Calu3 (cell line): Measurements from ENCODE around the gene AVPR1A. TPM values are rescaled to one million over a fixed set of nuclear protein-coding genes. Genes with fewer than 3 reads are reported as not detected.
A peak's percentile ranks its signal among the peaks of the same experiment; 100 is the strongest.
"Not testable (repeated sequence)": the region's sequence is repeated elsewhere in the genome, so short reads cannot be mapped to it uniquely, and the experiment has no call there.

Source experiments
- Bru-seq: library from RNA; stranded (reverse); fragments of 400-500 nt; gene quantifications from one replicate; lab custom pipeline; 2021; lab: Mats Ljungman, UMichigan
- BruChase-seq, 2 experiments: library from RNA; stranded (reverse); fragments of 400-500 nt; gene quantifications; one replicate each; lab custom pipeline; 2021; lab: Mats Ljungman, UMichigan
- BruUV-seq: library from RNA; stranded (reverse); fragments of 400-500 nt; replicated peaks from 2 replicates; lab custom pipeline; 2021; lab: Mats Ljungman, UMichigan
- CTCF ChIA-PET: fragments of 300-600 bp; sonication (Branson Sonifier 250); formaldehyde crosslinking; loops from one replicate; lab custom pipeline; 2022; ENCODE audit warnings: antibody characterized with exemption; lab: Charles Lee
- DNase-seq: peaks from one replicate; pipeline ENCODE4 v3.0.0; 2022
- H3K27ac Mint-ChIP-seq: one replicate; pipeline ENCODE4 v1.8.0; 2022; ENCODE audit warnings: mixed read lengths; ENCODE audit not compliant: unreplicated experiment
- H3K27me3 Mint-ChIP-seq: one replicate; pipeline ENCODE4 v1.8.0; 2022; ENCODE audit warnings: mixed read lengths; ENCODE audit not compliant: unreplicated experiment
- H3K36me3 Mint-ChIP-seq: one replicate; pipeline ENCODE4 v1.8.0; 2022; ENCODE audit warnings: mild to moderate bottlenecking, moderate library complexity, mixed read lengths; ENCODE audit not compliant: insufficient read depth, unreplicated experiment
- H3K4me1 Mint-ChIP-seq: one replicate; pipeline ENCODE4 v1.8.0; 2022; ENCODE audit warnings: mild to moderate bottlenecking, low read depth, mixed read lengths; ENCODE audit not compliant: unreplicated experiment
- H3K4me3 Mint-ChIP-seq: one replicate; pipeline ENCODE4 v1.8.0; 2022; ENCODE audit warnings: mild to moderate bottlenecking, low read depth, moderate library complexity, mixed read lengths; ENCODE audit not compliant: unreplicated experiment
- H3K9me3 Mint-ChIP-seq: one replicate; pipeline ENCODE4 v1.8.0; 2022; ENCODE audit warnings: low read depth, mixed read lengths; ENCODE audit not compliant: unreplicated experiment
- intact Hi-C: fragments of 100-400 bp; cut with micrococcal nuclease; formaldehyde crosslinking; loops from one replicate; pipeline ENCODE4 v1.10.0; 2022; ENCODE audit not compliant: unreplicated experiment
- long read RNA-seq: library from polyadenylated mRNA; stranded (forward); transcript quantifications from one replicate; pipeline ENCODE4 v2.0.0, GENCODE V29; 2022
- total RNA-seq: library from RNA; stranded (reverse); gene quantifications from 2 replicates; pipeline ENCODE4 v1.2.3, GENCODE V29; 2022
- TF ChIP-seq, protein P1 (sequence below): fragments of 200-600 bp; IDR thresholded peaks from one replicate; pipeline ENCODE4 v1.8.0; 2022; ENCODE audit warnings: antibody characterized with exemption; ENCODE audit not compliant: unreplicated experiment

Gene AVPR1A
- total RNA-seq (0.66 and 0.98 TPM in 2 replicates), Bru-seq, nascent RNA (percentile 26 among the genes with signal in this experiment), BruChase-seq, experiment 1, labeled RNA remaining after a 6-hour chase (percentile 44 among the genes with signal in this experiment), BruChase-seq, experiment 2, labeled RNA remaining after a 2-hour chase (percentile 44 among the genes with signal in this experiment)
- long read RNA-seq, result 0 reads

DNA sequence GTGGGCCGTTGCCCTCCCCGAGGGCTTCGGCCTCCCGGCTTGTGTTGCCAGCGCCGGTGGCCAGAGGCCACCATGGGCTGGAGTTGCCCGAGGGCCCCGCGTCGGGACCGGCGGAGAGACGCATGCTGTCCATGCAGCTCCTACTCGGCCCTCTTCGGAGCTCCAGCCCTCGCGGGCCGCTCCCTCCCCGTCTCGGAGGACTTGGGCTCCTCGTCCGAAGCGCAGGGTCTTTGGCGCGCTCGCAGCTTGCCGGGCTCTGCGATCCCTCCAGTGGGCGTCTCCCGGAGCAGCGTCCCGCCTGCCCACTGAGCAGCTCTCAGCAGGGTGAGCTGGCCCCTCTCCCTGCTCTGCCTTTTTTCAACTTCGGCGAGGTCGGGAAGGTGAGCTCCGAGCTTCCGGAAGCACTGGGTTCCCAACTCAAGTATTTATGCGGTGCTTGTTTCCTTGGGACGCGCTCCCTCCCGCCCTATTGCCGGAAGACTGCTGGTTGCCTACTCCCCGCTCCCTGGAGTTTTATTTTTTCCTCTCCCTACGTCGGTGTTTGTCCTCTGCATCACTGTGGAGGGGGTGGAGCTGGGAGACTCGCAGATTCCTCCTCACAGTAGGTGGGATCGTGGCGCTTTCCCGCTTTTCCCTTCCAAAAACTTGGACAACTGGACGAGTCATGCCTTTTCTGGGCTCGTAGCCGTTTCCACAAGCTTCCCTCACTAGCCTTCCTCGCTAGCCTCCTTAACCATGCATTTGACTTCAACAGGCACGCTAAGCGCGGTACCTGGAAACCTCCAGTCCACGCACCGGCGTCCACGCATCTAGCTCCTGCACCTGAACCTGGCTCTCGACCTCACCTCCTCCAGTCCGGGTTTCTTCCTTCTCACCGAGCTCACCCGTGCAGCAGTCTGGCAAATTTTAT lies at the start of gene AVPR1A:
Gene AVPR1A, minus strand, starts transcription at position 489 of the 910 bp plus-strand sequence. Its CDS starts 365 bp downstream, at position 124.
- Mint-ChIP-seq H3K4me3 (peak within 1 kb of the TSS; percentile 81), H3K4me1 (peaks cover 8% of the 10 kb centered on the region), H3K27me3 (no peaks in the 10 kb centered on the region), H3K27ac (peak within 1 kb of the TSS; percentile 4), H3K9me3 (peaks cover 2% of the 10 kb centered on the region), H3K36me3 (peaks cover 15% of the 10 kb centered on the region)
- CTCF ChIA-PET, result interaction anchor here (1.0 to 2.4 kb wide), 8 partner anchors 9 to 251 kb away, joined by 3 to 20 read pairs (median 4); no protein-coding TSS in a partner anchor
- intact Hi-C loops, result loop anchor here (5.0 kb wide), 1 partner anchor 651 kb away; no protein-coding TSS in a partner anchor
- peak; percentile 56 for DNase-seq
- no TSS peak for BruUV-seq
- TF ChIP-seq, protein P1, sequence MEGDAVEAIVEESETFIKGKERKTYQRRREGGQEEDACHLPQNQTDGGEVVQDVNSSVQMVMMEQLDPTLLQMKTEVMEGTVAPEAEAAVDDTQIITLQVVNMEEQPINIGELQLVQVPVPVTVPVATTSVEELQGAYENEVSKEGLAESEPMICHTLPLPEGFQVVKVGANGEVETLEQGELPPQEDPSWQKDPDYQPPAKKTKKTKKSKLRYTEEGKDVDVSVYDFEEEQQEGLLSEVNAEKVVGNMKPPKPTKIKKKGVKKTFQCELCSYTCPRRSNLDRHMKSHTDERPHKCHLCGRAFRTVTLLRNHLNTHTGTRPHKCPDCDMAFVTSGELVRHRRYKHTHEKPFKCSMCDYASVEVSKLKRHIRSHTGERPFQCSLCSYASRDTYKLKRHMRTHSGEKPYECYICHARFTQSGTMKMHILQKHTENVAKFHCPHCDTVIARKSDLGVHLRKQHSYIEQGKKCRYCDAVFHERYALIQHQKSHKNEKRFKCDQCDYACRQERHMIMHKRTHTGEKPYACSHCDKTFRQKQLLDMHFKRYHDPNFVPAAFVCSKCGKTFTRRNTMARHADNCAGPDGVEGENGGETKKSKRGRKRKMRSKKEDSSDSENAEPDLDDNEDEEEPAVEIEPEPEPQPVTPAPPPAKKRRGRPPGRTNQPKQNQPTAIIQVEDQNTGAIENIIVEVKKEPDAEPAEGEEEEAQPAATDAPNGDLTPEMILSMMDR, result no peak

DNA sequence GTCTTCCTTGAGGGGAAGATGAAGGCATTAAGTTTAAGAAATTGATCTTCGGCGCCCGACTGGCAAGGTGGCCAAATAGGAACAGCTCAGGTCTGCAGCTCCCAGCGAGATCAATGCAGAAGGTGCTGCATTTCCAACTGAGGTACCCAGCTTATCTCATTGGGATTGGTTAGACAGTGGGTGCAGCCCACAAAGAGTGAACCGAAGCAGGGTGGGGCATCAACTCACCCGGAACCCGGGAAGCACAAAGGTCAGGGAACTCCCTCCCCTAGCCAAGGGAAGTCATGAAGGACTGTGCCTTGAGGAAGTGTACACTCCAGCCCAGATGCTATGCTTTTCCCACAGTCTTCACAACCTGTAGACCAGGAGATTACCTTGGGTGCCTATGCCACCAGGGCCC lies 45.2 kb upstream of the AVPR1A start:
- BruUV-seq, result no TSS peak
- peaks cover 13% of the 10 kb centered on the region for H3K27me3 Mint-ChIP-seq
- peaks cover 11% of the 10 kb centered on the region for H3K4me1 Mint-ChIP-seq
- TF ChIP-seq, protein P1, result no peak
- no peak overlapping the region for H3K27ac Mint-ChIP-seq
- peaks cover 8% of the 10 kb centered on the region for H3K9me3 Mint-ChIP-seq
- no peak overlapping the region for H3K4me3 Mint-ChIP-seq
- no peaks in the 10 kb centered on the region for H3K36me3 Mint-ChIP-seq
- CTCF ChIA-PET, result no interaction called here
- peak; percentile 15 for DNase-seq
- intact Hi-C loops, result no loop called here

DNA sequence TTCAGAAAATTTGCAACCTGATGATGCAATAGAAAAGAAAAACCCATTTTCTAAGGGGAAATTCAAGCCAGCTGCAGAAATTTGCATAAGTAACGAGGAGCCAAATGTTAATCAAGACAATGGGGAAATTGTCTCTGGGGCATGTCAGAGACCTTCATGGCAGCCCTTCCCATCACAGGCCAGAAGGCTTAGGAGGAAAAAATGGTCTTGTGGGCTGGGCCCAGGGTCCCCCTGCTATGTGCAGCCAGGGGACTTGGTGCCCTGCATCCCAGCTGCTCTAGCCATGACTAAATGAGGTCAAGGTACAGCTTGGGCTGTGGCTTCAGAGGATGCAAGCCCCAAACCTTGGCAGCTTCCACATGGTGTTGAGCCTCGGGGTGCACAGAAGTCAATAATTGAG lies 28.2 kb upstream of the AVPR1A start:
- H3K4me3 Mint-ChIP-seq, result no peak overlapping the region
- BruUV-seq, result no TSS peak
- peaks cover 10% of the 10 kb centered on the region for H3K9me3 Mint-ChIP-seq
- CTCF ChIA-PET, result no interaction called here
- TF ChIP-seq, protein P1, result no peak
- intact Hi-C loops, result no loop called here
- H3K27ac Mint-ChIP-seq, result no peak overlapping the region
- H3K4me1 Mint-ChIP-seq, result no peaks in the 10 kb centered on the region
- no peaks in the 10 kb centered on the region for H3K36me3 Mint-ChIP-seq
- H3K27me3 Mint-ChIP-seq, result no peaks in the 10 kb centered on the region
- no peak for DNase-seq

DNA sequence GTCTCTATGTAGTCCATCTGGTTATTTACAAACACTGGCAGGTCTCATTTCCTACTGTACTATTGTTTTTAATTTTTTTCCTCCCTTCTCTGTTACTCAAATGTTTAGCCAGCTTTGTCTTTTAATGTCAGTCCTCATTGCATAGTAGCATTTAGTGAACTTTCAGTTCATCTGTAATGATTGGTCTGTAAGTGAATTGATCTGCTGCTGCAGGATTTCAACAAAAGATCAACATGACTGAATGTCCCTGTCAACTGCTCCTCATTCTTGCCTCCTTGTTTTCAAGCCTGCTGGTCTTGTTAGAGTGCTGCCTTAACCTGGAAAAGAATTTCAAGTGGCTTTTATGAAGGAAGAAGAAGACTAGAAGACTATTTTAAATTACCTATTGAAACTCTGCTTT lies 19.3 kb upstream of the AVPR1A start:
- H3K27ac Mint-ChIP-seq, result no peak overlapping the region
- H3K4me3 Mint-ChIP-seq, result no peak overlapping the region
- BruUV-seq, result no TSS peak
- H3K36me3 Mint-ChIP-seq, result no peaks in the 10 kb centered on the region
- intact Hi-C loops, result no loop called here
- no peak for DNase-seq
- TF ChIP-seq, protein P1, result no peak
- no peaks in the 10 kb centered on the region for H3K4me1 Mint-ChIP-seq
- no peaks in the 10 kb centered on the region for H3K27me3 Mint-ChIP-seq
- H3K9me3 Mint-ChIP-seq, result peaks cover 3% of the 10 kb centered on the region
- CTCF ChIA-PET, result no interaction called here

DNA sequence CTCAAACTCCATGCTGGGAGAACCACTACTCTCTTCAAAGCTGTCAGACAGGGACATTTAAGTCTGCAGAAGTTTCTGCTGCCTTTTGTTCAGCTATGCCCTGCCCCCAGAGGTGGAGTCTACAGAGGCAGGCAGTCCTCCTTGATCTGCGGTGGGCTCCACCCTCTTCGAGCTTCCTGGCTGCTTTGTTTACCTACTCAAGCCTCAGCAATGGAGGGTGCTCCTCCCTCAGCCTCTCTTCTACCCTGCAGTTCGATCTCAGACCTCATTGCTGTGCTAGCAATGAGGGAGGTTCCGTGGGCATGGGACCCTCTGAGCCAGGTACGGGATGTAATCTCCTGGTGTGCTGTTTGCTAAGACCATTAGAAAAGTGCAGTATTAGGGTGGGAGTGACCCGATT lies 16.7 kb upstream of the AVPR1A start:
- H3K4me1 Mint-ChIP-seq, H3K4me3 Mint-ChIP-seq, DNase-seq, H3K36me3 Mint-ChIP-seq, BruUV-seq, H3K9me3 Mint-ChIP-seq, H3K27me3 Mint-ChIP-seq, CTCF ChIA-PET, H3K27ac Mint-ChIP-seq, intact Hi-C loops: not testable (repeated sequence)
